ENCODE measurements around the gene NLGN4X. TPM values are rescaled to one million over a fixed set of nuclear protein-coding genes. Genes with fewer than 3 reads are reported as not detected.

The NLGN4X gene
- total RNA-seq, 1 donor from 2014 or later = 45.0 TPM

DNA sequence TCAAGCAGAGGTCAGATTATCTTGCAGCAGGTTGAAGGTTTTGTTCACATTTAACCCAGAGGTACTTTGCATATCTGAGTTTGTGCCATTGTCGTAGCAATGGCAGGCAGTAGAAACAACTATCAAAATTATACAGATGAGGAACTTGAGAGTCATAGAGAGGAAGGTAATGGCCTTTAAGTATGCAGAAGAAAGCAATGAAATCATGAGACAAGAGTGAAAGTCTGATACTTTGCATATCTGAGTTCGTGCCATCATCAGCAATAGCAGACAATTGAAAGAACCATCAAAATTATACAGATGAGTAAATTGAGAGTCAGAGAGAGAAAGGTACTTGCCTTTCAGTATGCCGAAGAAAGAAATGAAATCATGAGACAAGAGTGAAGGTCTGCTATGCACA lies 154.1 kb downstream of the NLGN4X start:
- Mint-ChIP-seq H3K4me1 (ENCODE audit: low read depth) (no peaks in the 10 kb centered on the region), H3K36me3 (ENCODE audit: insufficient read depth) (no peaks in the 10 kb centered on the region), H3K27ac (no peak overlapping the region), H3K9me3 (ENCODE audit: low read depth) (no peaks in the 10 kb centered on the region), H3K27me3 (no peaks in the 10 kb centered on the region), H3K4me3 (ENCODE audit: low read depth) (no peak overlapping the region)
- TF ChIP-seq, protein P1, sequence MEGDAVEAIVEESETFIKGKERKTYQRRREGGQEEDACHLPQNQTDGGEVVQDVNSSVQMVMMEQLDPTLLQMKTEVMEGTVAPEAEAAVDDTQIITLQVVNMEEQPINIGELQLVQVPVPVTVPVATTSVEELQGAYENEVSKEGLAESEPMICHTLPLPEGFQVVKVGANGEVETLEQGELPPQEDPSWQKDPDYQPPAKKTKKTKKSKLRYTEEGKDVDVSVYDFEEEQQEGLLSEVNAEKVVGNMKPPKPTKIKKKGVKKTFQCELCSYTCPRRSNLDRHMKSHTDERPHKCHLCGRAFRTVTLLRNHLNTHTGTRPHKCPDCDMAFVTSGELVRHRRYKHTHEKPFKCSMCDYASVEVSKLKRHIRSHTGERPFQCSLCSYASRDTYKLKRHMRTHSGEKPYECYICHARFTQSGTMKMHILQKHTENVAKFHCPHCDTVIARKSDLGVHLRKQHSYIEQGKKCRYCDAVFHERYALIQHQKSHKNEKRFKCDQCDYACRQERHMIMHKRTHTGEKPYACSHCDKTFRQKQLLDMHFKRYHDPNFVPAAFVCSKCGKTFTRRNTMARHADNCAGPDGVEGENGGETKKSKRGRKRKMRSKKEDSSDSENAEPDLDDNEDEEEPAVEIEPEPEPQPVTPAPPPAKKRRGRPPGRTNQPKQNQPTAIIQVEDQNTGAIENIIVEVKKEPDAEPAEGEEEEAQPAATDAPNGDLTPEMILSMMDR (IDR thresholded peaks at IDR 0.05; ENCODE audit: unreplicated experiment) = no peak
- DNase-seq (ENCODE audit: low spot score, unreplicated experiment) = no peak

- TF ChIP-seq, protein P1 (IDR thresholded peaks at IDR 0.05; ENCODE audit: unreplicated experiment) = no peak
- Mint-ChIP-seq H3K4me1 (ENCODE audit: low read depth) (no peaks in the 10 kb centered on the region), H3K36me3 (ENCODE audit: insufficient read depth) (no peaks in the 10 kb centered on the region), H3K27ac (no peak overlapping the region), H3K9me3 (ENCODE audit: low read depth) (no peaks in the 10 kb centered on the region), H3K27me3 (no peaks in the 10 kb centered on the region), H3K4me3 (ENCODE audit: low read depth) (no peak overlapping the region)
- no peak for DNase-seq (ENCODE audit: low spot score, unreplicated experiment)
Measured at GRCh38 chrX:6071731-6072130, 156.9 kb downstream of the NLGN4X start.

DNA sequence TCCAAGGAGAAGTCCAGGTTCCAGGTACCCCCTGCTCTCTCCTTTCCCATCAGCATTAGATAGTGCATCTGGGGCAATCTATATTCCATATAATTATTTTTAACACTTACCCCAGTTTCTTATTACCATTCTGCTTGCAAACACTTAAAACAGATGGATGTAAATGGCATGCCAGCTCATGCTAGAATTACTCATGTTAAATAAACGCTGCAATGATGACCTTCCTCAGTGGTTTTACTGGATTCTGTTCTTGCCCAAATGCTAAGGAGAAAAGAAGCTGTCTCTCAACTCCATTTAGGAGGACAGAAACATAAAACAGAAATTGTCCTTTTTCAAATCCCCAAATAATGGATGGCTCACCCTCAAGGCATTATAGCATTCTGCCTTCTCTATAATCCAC lies 161.1 kb downstream of the NLGN4X start:
- H3K4me1 Mint-ChIP-seq (ENCODE audit: low read depth) = no peaks in the 10 kb centered on the region
- H3K9me3 Mint-ChIP-seq (ENCODE audit: low read depth) = peaks cover 7% of the 10 kb centered on the region
- no peak overlapping the region for H3K27ac Mint-ChIP-seq
- no peak for DNase-seq (ENCODE audit: low spot score, unreplicated experiment)
- no peaks in the 10 kb centered on the region for H3K27me3 Mint-ChIP-seq
- H3K36me3 Mint-ChIP-seq (ENCODE audit: insufficient read depth) = peaks cover 6% of the 10 kb centered on the region
- H3K4me3 Mint-ChIP-seq (ENCODE audit: low read depth) = no peak overlapping the region
- TF ChIP-seq, protein P1 (IDR thresholded peaks at IDR 0.05; ENCODE audit: unreplicated experiment) = no peak

- Mint-ChIP-seq H3K36me3 (ENCODE audit: insufficient read depth) (peaks cover 3% of the 10 kb centered on the region), H3K4me1 (ENCODE audit: low read depth) (no peaks in the 10 kb centered on the region), H3K9me3 (ENCODE audit: low read depth) (no peaks in the 10 kb centered on the region), H3K27ac (no peak overlapping the region), H3K27me3 (no peaks in the 10 kb centered on the region), H3K4me3 (ENCODE audit: low read depth) (no peak overlapping the region)
- no peak for DNase-seq (ENCODE audit: low spot score, unreplicated experiment)
- TF ChIP-seq, protein P1 (IDR thresholded peaks at IDR 0.05; ENCODE audit: unreplicated experiment) = no peak
Measured at GRCh38 chrX:6053141-6053540, 175.5 kb downstream of the NLGN4X start.

GRCh38 chrX:6052111-6052745 lies 176.4 kb downstream of the NLGN4X start:
- no peak for DNase-seq (ENCODE audit: low spot score, unreplicated experiment)
- TF ChIP-seq, protein P1 (IDR thresholded peaks at IDR 0.05; ENCODE audit: unreplicated experiment) = no peak
- Mint-ChIP-seq H3K36me3 (ENCODE audit: insufficient read depth) (peaks cover 3% of the 10 kb centered on the region), H3K27ac (no peak overlapping the region), H3K9me3 (ENCODE audit: low read depth) (no peaks in the 10 kb centered on the region), H3K27me3 (no peaks in the 10 kb centered on the region), H3K4me1 (ENCODE audit: low read depth) (no peaks in the 10 kb centered on the region), H3K4me3 (ENCODE audit: low read depth) (no peak overlapping the region)

Measured in progenitor cell of endocrine pancreas (in vitro differentiated cells).